Subcutaneous abdominal adipose tissue (tissue), 5 donors: Measurements from ENCODE around the gene SPOCK3.
"Not testable (repeated sequence)": the region's sequence is repeated elsewhere in the genome, so short reads cannot be mapped to it uniquely, and the experiment has no call there.

ENCODE experiments used
- H3K27ac ChIP-seq: one replicate; pipeline ENCODE4 v1.7.0; 2013; ENCODE audit warnings: low read depth, mild to moderate bottlenecking, inconsistent platforms, low read length, moderate library complexity
- H3K27me3 ChIP-seq, 5 donors: one replicate each; pipeline ENCODE4 v1.7.0; 2013; ENCODE audit warnings: low read length in 5 of 5, inconsistent platforms in 1 of 5; ENCODE audit not compliant: control insufficient read depth in 5 of 5, insufficient read depth in 4 of 5
- H3K36me3 ChIP-seq, 5 donors: one replicate each; pipeline ENCODE4 v1.7.0; 2013; ENCODE audit warnings: low read length in 5 of 5; ENCODE audit not compliant: control insufficient read depth in 5 of 5, insufficient read depth in 5 of 5
- H3K4me1 ChIP-seq, 5 donors: one replicate each; pipeline ENCODE4 v1.7.0; 2013; ENCODE audit warnings: low read length in 5 of 5, mild to moderate bottlenecking in 3 of 5, moderate library complexity in 1 of 5; ENCODE audit not compliant: control insufficient read depth in 5 of 5, insufficient read depth in 5 of 5
- H3K4me3 ChIP-seq, 5 donors: one replicate each; pipeline ENCODE4 v1.7.0; 2013; ENCODE audit warnings: low read length in 5 of 5, low read depth in 1 of 5
- H3K9ac ChIP-seq, 5 donors: one replicate each; pipeline ENCODE4 v1.7.0; 2013; ENCODE audit warnings: low read length in 5 of 5, mild to moderate bottlenecking in 4 of 5, moderate library complexity in 3 of 5
- H3K9me3 ChIP-seq, 5 donors: one replicate each; pipeline ENCODE4 v1.7.0; 2013; ENCODE audit warnings: low read length in 5 of 5; ENCODE audit not compliant: control insufficient read depth in 5 of 5
- donor health status: healthy.
- donor health status: healthy.
- donor health status: healthy.
- donor health status: healthy.
- donor health status: healthy.

The SPOCK3 gene

GRCh38 chr4:166987026-166987425 lies 247.3 kb downstream of the SPOCK3 start:
- Histone ChIP-seq H3K9ac (no peak overlapping the region), H3K27ac (no peak overlapping the region), H3K36me3 (no peaks in the 10 kb centered on the region), H3K9me3 (no peaks in the 10 kb centered on the region), H3K27me3 (peaks cover 0 to under 1% (median 0%) of the 10 kb centered on the region in 5 donors), H3K4me3 (no peak overlapping the region), H3K4me1 (no peaks in the 10 kb centered on the region)

- Histone ChIP-seq H3K4me3 (no peak overlapping the region), H3K9me3 (peaks cover 0 to 7% (median 0%) of the 10 kb centered on the region in 5 donors), H3K36me3 (no peaks in the 10 kb centered on the region)
Measured at GRCh38 chr4:166981847-166982246, 252.4 kb downstream of the SPOCK3 start.

GRCh38 chr4:166980419-166980818 lies 253.9 kb downstream of the SPOCK3 start:
- Histone ChIP-seq H3K36me3 (no peaks in the 10 kb centered on the region), H3K4me3 (no peak overlapping the region), H3K9ac (no peak overlapping the region), H3K4me1 (no peaks in the 10 kb centered on the region), H3K27ac (no peak overlapping the region), H3K9me3 (peaks cover 0 to 7% (median 0%) of the 10 kb centered on the region in 5 donors), H3K27me3 (peaks cover 0 to 3% (median 0%) of the 10 kb centered on the region in 5 donors)

More at GRCh38 chr4:166981847-166982246, 252.4 kb downstream of the SPOCK3 start:
- no peaks in the 10 kb centered on the region for H3K4me1 ChIP-seq
- H3K9ac ChIP-seq = no peak overlapping the region
- peaks cover 0 to 3% (median 0%) of the 10 kb centered on the region in 5 donors for H3K27me3 ChIP-seq
- no peak overlapping the region for H3K27ac ChIP-seq

GRCh38 chr4:166977596-166977995 lies 256.7 kb downstream of the SPOCK3 start:
- Histone ChIP-seq H3K9ac (no peak overlapping the region), H3K9me3 (peaks cover 0 to 7% (median 0%) of the 10 kb centered on the region in 5 donors), H3K4me3 (no peak overlapping the region), H3K27ac (no peak overlapping the region), H3K27me3 (peaks cover 0 to 3% (median 0%) of the 10 kb centered on the region in 5 donors), H3K36me3 (no peaks in the 10 kb centered on the region), H3K4me1 (no peaks in the 10 kb centered on the region)

GRCh38 chr4:166972071-166972470 lies 262.2 kb downstream of the SPOCK3 start:
- Histone ChIP-seq H3K4me3 (no peak overlapping the region), H3K36me3 (no peaks in the 10 kb centered on the region), H3K4me1 (no peaks in the 10 kb centered on the region), H3K27ac (no peak overlapping the region), H3K9ac (no peak overlapping the region), H3K27me3 (no peaks in the 10 kb centered on the region), H3K9me3 (peaks cover 0 to 6% (median 4%) of the 10 kb centered on the region in 5 donors)

GRCh38 chr4:166968219-166968618 lies 266.1 kb downstream of the SPOCK3 start:
- not testable (repeated sequence) for H3K27me3 ChIP-seq, H3K36me3 ChIP-seq, H3K9ac ChIP-seq, H3K4me1 ChIP-seq, H3K27ac ChIP-seq, H3K4me3 ChIP-seq, H3K9me3 ChIP-seq

- Histone ChIP-seq H3K27me3 (no peaks in the 10 kb centered on the region), H3K9me3 (peaks cover 0 to 6% (median 4%) of the 10 kb centered on the region in 5 donors), H3K27ac (no peak overlapping the region), H3K36me3 (no peaks in the 10 kb centered on the region), H3K4me3 (no peak overlapping the region), H3K4me1 (no peaks in the 10 kb centered on the region), H3K9ac (no peak overlapping the region)
Measured at GRCh38 chr4:166965562-166965961, 268.7 kb downstream of the SPOCK3 start.

GRCh38 chr4:166957451-166957850 lies 276.8 kb downstream of the SPOCK3 start:
- Histone ChIP-seq H3K36me3 (no peaks in the 10 kb centered on the region), H3K9me3 (peaks cover 0 to 3% (median 2%) of the 10 kb centered on the region in 5 donors), H3K27me3 (no peaks in the 10 kb centered on the region), H3K4me3 (no peak overlapping the region), H3K9ac (no peak overlapping the region), H3K4me1 (no peaks in the 10 kb centered on the region), H3K27ac (no peak overlapping the region)

GRCh38 chr4:166956484-166956883 lies 277.8 kb downstream of the SPOCK3 start:
- no peak overlapping the region for H3K27ac ChIP-seq
- no peak overlapping the region for H3K4me3 ChIP-seq
- H3K4me1 ChIP-seq = no peaks in the 10 kb centered on the region
- no peaks in the 10 kb centered on the region for H3K36me3 ChIP-seq
- H3K9ac ChIP-seq = no peak overlapping the region
- no peaks in the 10 kb centered on the region for H3K27me3 ChIP-seq
- H3K9me3 ChIP-seq = peaks cover 0 to 3% (median 2%) of the 10 kb centered on the region in 5 donors

GRCh38 chr4:166941629-166942028 lies 292.7 kb downstream of the SPOCK3 start:
- no peak overlapping the region for H3K4me3 ChIP-seq
- H3K27ac ChIP-seq = no peak overlapping the region
- H3K27me3 ChIP-seq = no peaks in the 10 kb centered on the region
- H3K9ac ChIP-seq = no peak overlapping the region
- peaks cover 0 to 3% (median 0%) of the 10 kb centered on the region in 5 donors for H3K9me3 ChIP-seq
- H3K4me1 ChIP-seq = no peaks in the 10 kb centered on the region
- no peaks in the 10 kb centered on the region for H3K36me3 ChIP-seq

- no peak overlapping the region for H3K27ac ChIP-seq
- no peaks in the 10 kb centered on the region for H3K9me3 ChIP-seq
- H3K36me3 ChIP-seq = no peaks in the 10 kb centered on the region
- no peak overlapping the region for H3K9ac ChIP-seq
- no peak overlapping the region for H3K4me3 ChIP-seq
- H3K27me3 ChIP-seq = no peaks in the 10 kb centered on the region
- no peaks in the 10 kb centered on the region for H3K4me1 ChIP-seq
Measured at GRCh38 chr4:166930464-166930863, 303.8 kb downstream of the SPOCK3 start.
